Heart right ventricle (tissue), 16 donors: Measurements from ENCODE around the gene AAR2. TPM values are rescaled to one million over a fixed set of nuclear protein-coding genes. Genes with fewer than 3 reads are reported as not detected.

Experiments used
- ATAC-seq, 8 donors: fragments of 200-7000 bp; cut with Tn5 transposase; one replicate each; pipeline ENCODE4 v1.9.1; 2020; ENCODE audit warnings: mild to moderate bottlenecking in 8 of 8, moderate library complexity in 8 of 8, moderate number of reproducible peaks in 1 of 8
- DNase-seq, 2 donors: peaks; one replicate each; pipeline ENCODE4 v3.0.0-alpha.2; 2020
- H3K27ac ChIP-seq, 10 donors: fragments of 200-600 bp; sonication (generic) in 2 of 10; one replicate each; pipeline versions ENCODE4 v1.5.0 to v1.8.0; 2020 to 2022; ENCODE audit warnings: mild to moderate bottlenecking in 3 of 10
- H3K27me3 ChIP-seq, 7 donors: fragments of 200-600 bp; one replicate each; pipeline ENCODE4 v1.8.0; 2021 to 2022; ENCODE audit warnings: mild to moderate bottlenecking in 2 of 7
- H3K36me3 ChIP-seq, 9 donors: fragments of 200-600 bp; sonication (generic) in 1 of 9; one replicate each; pipeline versions ENCODE4 v1.5.0 to v1.8.0; 2020 to 2022; ENCODE audit warnings: mild to moderate bottlenecking in 2 of 9
- H3K4me1 ChIP-seq, 9 donors: fragments of 200-600 bp; sonication (generic) in 1 of 9; one replicate each; pipeline versions ENCODE4 v1.5.0 to v1.8.0; 2020 to 2022; ENCODE audit warnings: mild to moderate bottlenecking in 4 of 9
- H3K4me3 ChIP-seq, 10 donors: fragments of 200-600 bp; sonication (generic) in 2 of 10; one replicate each; pipeline versions ENCODE4 v1.5.0 to v1.8.0; 2020 to 2022; ENCODE audit warnings: mild to moderate bottlenecking in 7 of 10, moderate library complexity in 2 of 10
- H3K9me3 ChIP-seq, 11 donors: fragments of 200-600 bp in 10 of 11; sonication (generic) in 2 of 11; one replicate each; pipeline versions ENCODE4 v1.5.0 to v1.8.0; 2013 to 2022; ENCODE audit warnings: mild to moderate bottlenecking in 2 of 11, control low read depth in 1 of 11, moderate library complexity in 1 of 11
- CTCF ChIP-seq, 9 donors: fragments of 200-600 bp; sonication (generic) in 2 of 9; IDR thresholded peaks; one replicate each; pipeline versions ENCODE4 v1.5.0 to v1.8.0; 2021 to 2022; ENCODE audit warnings: antibody characterized with exemption in 9 of 9, mild to moderate bottlenecking in 5 of 9, moderate library complexity in 1 of 9
- WGBS, 2 donors: extraction: QIAGEN DNeasy Blood & Tissue Kit; methylation state at CpG; one replicate each; pipeline ENCODE4 v1.1.7; 2013; ENCODE audit warnings: inconsistent platforms in 1 of 2; 5-methylcytosine and 5-hydroxymethylcytosine counted together
- intact Hi-C, 10 donors: fragments of 100-400 bp; cut with DNase I; formaldehyde crosslinking; loops; one replicate each; pipeline versions ENCODE4 v1.11.1 to v1.14.2; 2022
- polyA plus RNA-seq, 2 donors: library from polyadenylated mRNA; stranded (reverse); fragments of 200-250 nt; gene quantifications; one replicate each; pipeline ENCODE4 v1.2.3, GENCODE V29; 2013
- total RNA-seq, 10 donors: library from RNA; stranded (reverse); fragmentation: NEBNext Ultra II Directional in 3 of 10; extraction: Animal tissue kit (Norgen Biotek cat#: 25700) in 3 of 10; gene quantifications; one replicate each; pipeline versions ENCODE4 v1.2.1 to v1.2.4, GENCODE V29; 2021 to 2023
- donor health status: Arrhythmogenic right ventricular cardiomyopathy.
- donor health status: ischemic (EF 13 %, LVEDD 7.1; RV severe dilation, severe dysfunction).
- donor health status: healthy with polysubstance abuse.
- donor health status: DM: no; HTN: yes; CAD: no.
- donor health status: DM: no; HTN: no; CAD: no.
- donor health status: ischemic (EF 25% LVEDD 6.9; RV normal size, moderate dysfunction).
- donor health status: ischemic (EF 25% LVEDD 5.7; RV mildly dilated, moderate dysfunction).
- donor health status: healthy.
- donor health status: DM: yes; HTN: yes; CAD: no.
- donor health status: Ischemic cardiomyopathy.
- donor health status: ischemic (EF 35%, LVEDD 5.7; RV mildly dilated, moderate dysfunction).
- donor health status: nonischemic (EF 11% LVEDD 7.7; RV severe dilation, severe dysfunction).
- donor health status: DM: yes; HTN: yes; CAD: no.
- donor health status: PGD.
- donor health status: ischemic (EF 29% LVEDD 5.4; RV normal size, mild dysfunction).
- donor health status: nonischemic (EF 23%, LVEDD 6.1; RV moderate dilation, normal function).

The AAR2 gene
- total and polyA plus RNA-seq, 12 donors, result 7.8 to 22.7 (median 15.2) TPM

DNA sequence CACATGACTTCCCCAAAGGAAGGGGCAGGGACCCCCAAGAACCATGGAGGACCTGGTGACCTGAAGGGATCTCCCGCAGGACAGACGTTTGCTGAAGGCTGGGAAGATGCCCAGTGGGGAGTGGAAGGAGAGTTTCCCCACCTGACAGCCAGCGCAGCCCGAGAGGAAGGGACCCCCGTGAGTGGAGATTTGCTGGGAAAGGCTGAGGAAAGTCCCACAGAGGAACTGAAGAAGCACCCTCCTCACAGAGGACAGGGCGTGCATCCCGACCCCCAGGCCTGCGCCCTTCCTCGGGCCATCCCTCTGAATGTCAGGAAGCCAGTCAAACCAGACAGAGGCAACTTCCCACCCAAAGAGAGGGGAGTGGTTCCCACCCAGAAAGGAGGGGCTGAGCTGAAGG lies 29.6 kb upstream of the AAR2 start:
- H3K36me3 ChIP-seq, result peaks cover 0 to 78% (median 0%) of the 10 kb centered on the region in 9 donors
- intact Hi-C loops, result loop anchor here in 4 of 10 donors (5.0 to 10.0 kb wide), 4 partner anchors 209 to 398 kb away; partner anchors contain the start of gene RAB5IF (in 2 of the 4)

GRCh38 chr20:36207602-36208001 lies 28.7 kb upstream of the AAR2 start:
- ATAC-seq (no peak), DNase-seq (no peak)
- Histone ChIP-seq H3K4me1 (peaks cover 0 to 6% (median 0%) of the 10 kb centered on the region in 9 donors), H3K36me3 (peaks cover 0 to 79% (median 0%) of the 10 kb centered on the region in 9 donors), H3K4me3 (no peak overlapping the region), H3K27ac (no peak overlapping the region), H3K9me3 (no peaks in the 10 kb centered on the region), H3K27me3 (no peaks in the 10 kb centered on the region)
- TF ChIP-seq CTCF (IDR thresholded peaks at IDR 0.05), result no peak
- 89 to 90% methylated on average over 11 of the region's 11 CpGs for WGBS, 2 donors
- intact Hi-C loops, result loop anchor here in 4 of 10 donors (5.0 to 10.0 kb wide), 4 partner anchors 210 to 397 kb away; partner anchors contain the start of gene RAB5IF (in 2 of the 4)

More for the DNA sequence above, 29.6 kb upstream of the AAR2 start:
- no peak for DNase-seq
- peaks cover 0 to 6% (median 0%) of the 10 kb centered on the region in 9 donors for H3K4me1 ChIP-seq
- H3K4me3 ChIP-seq, result no peak overlapping the region
- H3K27me3 ChIP-seq, result no peaks in the 10 kb centered on the region
- H3K9me3 ChIP-seq, result no peaks in the 10 kb centered on the region
- WGBS, 2 donors, result 85 to 90% methylated on average over 9 of the region's 9 CpGs
- TF ChIP-seq CTCF (IDR thresholded peaks at IDR 0.05), result no peak
- ATAC-seq, result no peak
- H3K27ac ChIP-seq, result no peak overlapping the region

DNA sequence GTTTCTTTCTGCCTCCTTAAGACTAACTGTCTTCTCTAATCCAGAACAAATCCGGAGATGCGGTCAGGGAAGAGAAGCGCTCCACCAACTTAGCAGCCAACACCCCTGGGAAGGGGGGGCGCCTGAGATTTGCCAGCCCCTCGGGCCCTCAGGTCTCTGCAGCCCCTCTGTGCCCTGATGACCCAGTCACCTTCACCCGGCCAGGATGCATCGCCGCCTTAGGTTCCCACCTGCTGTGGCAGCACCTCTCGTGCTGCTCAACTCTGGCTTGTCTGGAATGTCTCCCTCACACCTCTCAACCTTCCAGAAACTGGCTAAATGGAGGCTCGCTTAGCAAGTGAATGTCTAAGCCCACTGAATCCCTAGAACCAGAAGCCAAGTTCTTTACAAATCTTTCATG lies 28.0 kb upstream of the AAR2 start:
- no peaks in the 10 kb centered on the region for H3K9me3 ChIP-seq
- H3K4me3 ChIP-seq, result no peak overlapping the region
- DNase-seq, result no peak
- H3K27me3 ChIP-seq, result no peaks in the 10 kb centered on the region
- intact Hi-C loops, result loop anchor here in 4 of 10 donors (5.0 to 10.0 kb wide), 4 partner anchors 211 to 397 kb away; partner anchors contain the start of gene RAB5IF (in 2 of the 4)
- peaks cover 0 to 83% (median 0%) of the 10 kb centered on the region in 9 donors for H3K36me3 ChIP-seq
- 84 to 86% methylated on average over 10 of the region's 10 CpGs for WGBS, 2 donors
- TF ChIP-seq CTCF (IDR thresholded peaks at IDR 0.05), result no peak
- no peak overlapping the region for H3K27ac ChIP-seq
- no peak for ATAC-seq
- H3K4me1 ChIP-seq, result no peaks in the 10 kb centered on the region

DNA sequence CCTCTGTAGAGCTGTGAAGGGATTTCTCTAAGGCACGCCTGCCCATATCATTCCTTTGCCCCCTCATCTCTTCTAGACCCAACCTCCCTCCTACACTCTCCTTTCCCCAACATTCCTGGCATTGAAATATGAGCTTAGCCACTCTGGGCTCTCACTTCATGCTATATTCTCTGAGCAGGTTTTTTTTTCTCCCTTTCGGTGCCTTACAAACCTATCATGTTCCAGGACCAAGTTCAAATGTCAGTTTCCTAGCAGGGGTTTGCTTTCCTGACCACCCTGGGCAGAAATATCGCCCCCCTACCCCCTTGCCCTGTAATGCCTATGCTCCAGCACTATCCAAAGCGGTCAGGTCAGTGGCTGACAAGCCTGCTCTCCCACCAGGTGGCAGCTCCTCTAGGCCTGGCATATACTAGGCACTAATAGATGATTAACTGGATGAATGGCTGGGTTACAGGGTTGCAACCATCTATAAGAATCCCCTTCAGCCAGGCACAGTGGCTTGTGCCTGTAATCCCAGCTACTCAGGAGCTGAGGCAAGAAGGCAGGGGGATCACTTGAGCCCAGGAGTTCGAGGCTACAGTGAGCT lies 25.7 kb upstream of the AAR2 start:
- no peaks in the 10 kb centered on the region for H3K4me1 ChIP-seq
- intact Hi-C loops, result loop anchor here in 4 of 10 donors (5.0 to 10.0 kb wide), 3 partner anchors 227 to 394 kb away; partner anchors contain the start of gene RAB5IF (in 1 of the 4)
- H3K9me3 ChIP-seq, result no peaks in the 10 kb centered on the region
- TF ChIP-seq CTCF (IDR thresholded peaks at IDR 0.05), result no peak
- no peak for ATAC-seq
- 91 to 94% methylated on average over 5 of the region's 5 CpGs for WGBS, 2 donors
- H3K27ac ChIP-seq, result no peak overlapping the region
- H3K36me3 ChIP-seq, result peaks cover 0 to 90% (median 0%) of the 10 kb centered on the region in 9 donors
- no peak for DNase-seq
- H3K4me3 ChIP-seq, result no peak overlapping the region
- H3K27me3 ChIP-seq, result no peaks in the 10 kb centered on the region
